ENCODE data around the gene APMAP.

DNA sequence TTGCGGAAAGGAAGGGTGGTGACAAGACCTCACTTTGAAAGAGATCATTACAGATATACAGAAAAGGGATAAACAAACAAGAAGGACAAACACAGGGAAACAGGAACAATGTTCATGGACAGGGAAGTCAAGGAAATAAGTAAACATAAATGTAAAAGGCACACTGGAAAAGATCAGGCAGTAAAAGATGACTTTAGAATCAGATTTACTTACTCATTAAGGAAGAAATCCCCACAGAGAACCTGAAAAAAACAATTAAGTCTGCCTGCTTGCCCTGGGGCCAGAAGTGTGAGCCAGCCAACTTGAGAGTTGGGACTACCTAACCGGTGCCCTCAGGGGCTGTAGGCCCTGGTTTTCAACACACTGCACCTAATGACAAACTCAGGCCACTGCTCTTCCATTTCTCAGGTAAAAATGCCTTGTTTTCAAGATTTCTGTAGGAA is 1.7 kb downstream of the APMAP start:
- TF ChIP-seq, protein P1, sequence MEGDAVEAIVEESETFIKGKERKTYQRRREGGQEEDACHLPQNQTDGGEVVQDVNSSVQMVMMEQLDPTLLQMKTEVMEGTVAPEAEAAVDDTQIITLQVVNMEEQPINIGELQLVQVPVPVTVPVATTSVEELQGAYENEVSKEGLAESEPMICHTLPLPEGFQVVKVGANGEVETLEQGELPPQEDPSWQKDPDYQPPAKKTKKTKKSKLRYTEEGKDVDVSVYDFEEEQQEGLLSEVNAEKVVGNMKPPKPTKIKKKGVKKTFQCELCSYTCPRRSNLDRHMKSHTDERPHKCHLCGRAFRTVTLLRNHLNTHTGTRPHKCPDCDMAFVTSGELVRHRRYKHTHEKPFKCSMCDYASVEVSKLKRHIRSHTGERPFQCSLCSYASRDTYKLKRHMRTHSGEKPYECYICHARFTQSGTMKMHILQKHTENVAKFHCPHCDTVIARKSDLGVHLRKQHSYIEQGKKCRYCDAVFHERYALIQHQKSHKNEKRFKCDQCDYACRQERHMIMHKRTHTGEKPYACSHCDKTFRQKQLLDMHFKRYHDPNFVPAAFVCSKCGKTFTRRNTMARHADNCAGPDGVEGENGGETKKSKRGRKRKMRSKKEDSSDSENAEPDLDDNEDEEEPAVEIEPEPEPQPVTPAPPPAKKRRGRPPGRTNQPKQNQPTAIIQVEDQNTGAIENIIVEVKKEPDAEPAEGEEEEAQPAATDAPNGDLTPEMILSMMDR (IDR thresholded peaks at IDR 0.05), result no peak
- TF ChIP-seq ZFX (IDR thresholded peaks at IDR 0.05; ENCODE audit: borderline replicate concordance), result no peak

Measured in 22Rv1 (cell line).